ENCODE results near the gene MLANA. TPM values are rescaled to one million over a fixed set of nuclear protein-coding genes. Genes with fewer than 3 reads are reported as not detected.

Gene MLANA
- total and polyA plus RNA-seq, 8 donors, result 0.75 to 1.5 (median 1.1) TPM; not detected in 2

DNA sequence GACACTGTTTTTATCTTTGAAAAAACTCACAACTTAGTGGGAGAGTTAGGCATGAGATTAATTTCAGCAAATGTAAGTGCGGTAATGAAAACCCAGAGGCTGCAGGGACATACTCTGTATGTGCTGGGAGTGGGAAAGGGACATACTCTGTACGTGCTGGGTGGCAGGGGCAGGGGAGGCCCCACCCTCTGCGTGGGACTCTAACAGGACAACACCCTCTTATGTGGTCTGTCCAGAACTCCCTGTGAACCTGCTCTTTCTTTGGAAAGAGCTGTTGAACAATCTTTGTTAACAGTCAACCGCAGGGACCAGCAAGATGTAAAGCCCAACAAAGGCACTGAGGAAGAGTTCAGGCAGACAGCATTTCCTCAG, 2.4 kb downstream of the MLANA start:
- TF ChIP-seq CTCF (IDR thresholded peaks at IDR 0.05), result no peak
- Histone ChIP-seq H3K36me3 (peaks cover 0 to 16% of the 10 kb centered on the region in 2 donors), H3K27me3 (no peaks in the 10 kb centered on the region), H3K4me1 (no peaks in the 10 kb centered on the region), H3K27ac (no peak overlapping the region), H3K4me3 (no peak overlapping the region), H3K9me3 (no peaks in the 10 kb centered on the region)
- DNase-seq (no peak), ATAC-seq (no peak)
- intact Hi-C loops (cut with DNase I), result no loop called here

DNA sequence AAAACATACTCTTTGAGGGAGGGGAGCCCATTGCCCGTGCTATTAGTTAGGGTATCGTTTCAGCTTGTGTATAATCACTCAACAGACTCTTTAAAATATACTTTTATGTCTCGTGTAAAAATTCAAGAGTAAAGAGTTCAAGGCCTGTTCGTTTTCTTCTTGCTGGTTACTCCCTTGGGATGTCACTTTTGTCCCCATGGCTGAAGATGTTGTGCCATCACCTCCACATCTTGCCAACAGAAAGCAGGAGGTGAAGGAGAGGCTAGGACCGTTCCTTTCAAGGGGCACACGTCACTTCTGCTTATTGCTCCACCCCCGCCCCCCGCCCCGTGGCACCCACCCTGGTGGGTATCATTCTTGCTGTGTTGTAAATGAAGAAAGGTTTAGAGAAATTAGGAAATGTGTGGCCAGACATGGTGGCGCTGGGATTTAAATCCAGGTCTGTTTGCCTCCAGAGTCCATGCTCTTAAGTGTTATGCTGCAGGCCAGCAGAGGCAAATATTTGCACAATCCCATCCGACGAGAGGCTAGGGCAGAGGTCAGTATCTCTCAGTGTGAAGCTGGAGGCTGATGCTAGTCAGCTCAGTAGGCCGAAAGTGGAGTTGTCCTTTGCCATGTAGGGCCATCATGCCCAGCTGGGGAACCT, 3.0 kb downstream of the MLANA start:
- DNase-seq (no peak), ATAC-seq (no peak)
- H3K27me3 ChIP-seq, result no peaks in the 10 kb centered on the region
- peaks cover 0 to 22% of the 10 kb centered on the region in 2 donors for H3K36me3 ChIP-seq
- no peak for TF ChIP-seq CTCF (IDR thresholded peaks at IDR 0.05)
- intact Hi-C loops (cut with DNase I), result no loop called here
- no peaks in the 10 kb centered on the region for H3K9me3 ChIP-seq
- H3K4me3 ChIP-seq, result no peak overlapping the region
- no peaks in the 10 kb centered on the region for H3K4me1 ChIP-seq
- no peak overlapping the region for H3K27ac ChIP-seq

- no peak for ATAC-seq
- no peak overlapping the region for H3K27ac ChIP-seq
- H3K9me3 ChIP-seq, result no peaks in the 10 kb centered on the region
- no peak overlapping the region for H3K4me3 ChIP-seq
- intact Hi-C loops (cut with DNase I), result no loop called here
- TF ChIP-seq CTCF (IDR thresholded peaks at IDR 0.05), result no peak
- H3K36me3 ChIP-seq, result peaks cover 0 to 27% of the 10 kb centered on the region in 2 donors
- DNase-seq, result no peak
- H3K4me1 ChIP-seq, result no peaks in the 10 kb centered on the region
- no peaks in the 10 kb centered on the region for H3K27me3 ChIP-seq
Measured at GRCh38 chr9:5894237-5894959, 3.7 kb downstream of the MLANA start.

GRCh38 chr9:5895782-5896181, 5.1 kb downstream of the MLANA start:
- intact Hi-C loops (cut with DNase I), result no loop called here
- TF ChIP-seq CTCF (IDR thresholded peaks at IDR 0.05), result no peak
- Histone ChIP-seq H3K27me3 (no peaks in the 10 kb centered on the region), H3K9me3 (no peaks in the 10 kb centered on the region), H3K4me3 (no peak overlapping the region), H3K36me3 (peaks cover 0 to 27% of the 10 kb centered on the region in 2 donors), H3K4me1 (no peaks in the 10 kb centered on the region), H3K27ac (no peak overlapping the region)
- DNase-seq (no peak), ATAC-seq (peak; percentile 50)

DNA sequence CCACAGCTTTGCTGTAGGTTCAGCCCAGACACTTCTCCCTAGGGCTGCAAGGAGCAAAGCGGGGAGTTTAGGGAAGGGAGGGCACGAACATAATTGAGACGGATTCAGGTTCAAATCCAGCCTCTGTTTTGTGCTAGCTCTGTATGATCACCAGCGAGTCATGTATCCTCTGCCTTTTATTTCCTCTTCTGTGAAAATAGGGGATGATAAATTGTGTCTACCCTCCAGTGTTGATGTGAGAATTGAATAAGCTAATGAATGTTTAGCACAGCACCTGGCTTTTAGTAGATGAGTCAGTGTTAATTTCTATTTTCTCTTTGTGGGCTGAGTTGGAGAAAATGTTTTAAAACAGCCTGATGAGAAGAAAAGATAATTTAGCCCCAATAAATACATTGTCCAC, 6.2 kb downstream of the MLANA start:
- no peaks in the 10 kb centered on the region for H3K27me3 ChIP-seq
- H3K36me3 ChIP-seq, result peaks cover 0 to 27% of the 10 kb centered on the region in 2 donors
- H3K4me1 ChIP-seq, result no peaks in the 10 kb centered on the region
- H3K27ac ChIP-seq, result no peak overlapping the region
- ATAC-seq, result no peak
- TF ChIP-seq CTCF (IDR thresholded peaks at IDR 0.05), result no peak
- intact Hi-C loops (cut with DNase I), result no loop called here
- H3K9me3 ChIP-seq, result no peaks in the 10 kb centered on the region
- no peak for DNase-seq
- H3K4me3 ChIP-seq, result no peak overlapping the region
